Vagina (tissue), 2 donors: ENCODE results near the gene ETNK2.

Experiments
- CTCF ChIP-seq, 3 experiments: fragments of 450-650 bp in 2 of 3; fragments of 200-600 bp in 1 of 3; sonication (generic) in 1 of 3; IDR thresholded peaks; one replicate each; pipeline ENCODE4 v1.5.1; 2017 to 2019; ENCODE audit warnings: antibody characterized with exemption in 3 of 3, mild to moderate bottlenecking in 2 of 3, moderate library complexity in 2 of 3
- POLR2A ChIP-seq, 2 donors: fragments of 450-650 bp; IDR thresholded peaks; one replicate each; pipeline ENCODE4 v1.6.1; 2017; ENCODE audit warnings: antibody characterized with exemption in 2 of 2, mild to moderate bottlenecking in 2 of 2, moderate library complexity in 2 of 2
- POLR2AphosphoS5 ChIP-seq, 2 donors: sonication (generic); formaldehyde crosslinking; IDR thresholded peaks; one replicate each; pipeline ENCODE4 v1.9.0; 2017; ENCODE audit warnings: antibody characterized with exemption in 2 of 2, mild to moderate bottlenecking in 2 of 2, low read depth in 1 of 2; ENCODE audit not compliant: insufficient read depth in 1 of 2

GRCh38 chr1:204197068-204197467 is 45.2 kb upstream of the ETNK2 start:
- TF ChIP-seq CTCF (IDR thresholded peaks at IDR 0.05) (no peak), POLR2A (IDR thresholded peaks at IDR 0.05) (no peak), POLR2AphosphoS5 (IDR thresholded peaks at IDR 0.05; ENCODE audit: insufficient read depth in 1 of 2, low read depth in 1 of 2) (no peak)
